ENCODE measurements around the gene SLC8A3.

DNA sequence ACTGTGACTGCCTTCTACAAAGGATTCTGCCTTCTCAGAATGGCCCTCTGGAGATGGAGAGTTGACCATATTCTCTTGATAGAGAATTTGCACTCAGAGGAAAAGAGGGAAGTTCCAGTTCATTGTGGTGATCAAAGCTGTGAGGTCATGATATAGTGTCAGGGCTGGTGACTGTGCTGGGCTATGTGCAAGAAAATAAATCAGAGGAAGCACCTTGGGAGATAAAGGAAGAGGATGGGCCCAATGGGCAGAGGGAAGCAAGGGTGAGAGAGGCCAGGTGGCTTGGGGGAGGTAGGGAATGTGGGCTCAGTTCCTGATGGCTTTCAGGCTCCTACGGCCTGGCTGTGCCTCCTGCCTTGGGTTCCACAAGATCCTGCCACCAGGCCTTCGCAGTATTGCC is 145.8 kb downstream of the SLC8A3 start:
- no peak for TF ChIP-seq CTCF (IDR thresholded peaks at IDR 0.05)
- TF ChIP-seq POLR2AphosphoS5 (IDR thresholded peaks at IDR 0.05): no peak

Measured in gastroesophageal sphincter (tissue), 3 donors.